Vagina (tissue), 2 donors: Measurements from ENCODE around the gene FNDC7.

Source experiments
- CTCF ChIP-seq, 3 experiments: fragments of 450-650 bp in 2 of 3; fragments of 200-600 bp in 1 of 3; sonication (generic) in 1 of 3; IDR thresholded peaks; one replicate each; pipeline ENCODE4 v1.5.1; 2017 to 2019; ENCODE audit warnings: antibody characterized with exemption in 3 of 3, mild to moderate bottlenecking in 2 of 3, moderate library complexity in 2 of 3
- POLR2A ChIP-seq, 2 donors: fragments of 450-650 bp; IDR thresholded peaks; one replicate each; pipeline ENCODE4 v1.6.1; 2017; ENCODE audit warnings: antibody characterized with exemption in 2 of 2, mild to moderate bottlenecking in 2 of 2, moderate library complexity in 2 of 2

GRCh38 chr1:108686614-108687313 lies 25.9 kb upstream of the FNDC7 start:
- no peak for TF ChIP-seq POLR2A (IDR thresholded peaks at IDR 0.05)
- no peak for TF ChIP-seq CTCF (IDR thresholded peaks at IDR 0.05)
